Mesodermal cell (in vitro differentiated cells): Measurements from ENCODE around the gene RBM15.

Source experiments
- H3K27ac ChIP-seq: 2 replicates; pipeline ENCODE4 v1.7.0; 2013; ENCODE audit warnings: mild to moderate bottlenecking, low read depth, low read length, moderate library complexity; ENCODE audit not compliant: severe bottlenecking
- H3K36me3 ChIP-seq: 2 replicates; pipeline ENCODE4 v1.7.1; 2013; ENCODE audit warnings: mild to moderate bottlenecking, low read length, moderate library complexity; ENCODE audit not compliant: control insufficient read depth, insufficient read depth
- H3K4me1 ChIP-seq: one replicate; pipeline ENCODE4 v1.7.1; 2013; ENCODE audit warnings: mild to moderate bottlenecking, low read length; ENCODE audit not compliant: insufficient read depth, control insufficient read depth, poor library complexity, severe bottlenecking
- H3K4me3 ChIP-seq: 2 replicates; pipeline ENCODE4 v1.7.0; 2013; ENCODE audit warnings: low read length, control low read depth, mild to moderate bottlenecking; ENCODE audit not compliant: insufficient read depth, poor library complexity, severe bottlenecking; ENCODE audit errors: extremely low read depth
- H3K9me3 ChIP-seq: 2 replicates; pipeline ENCODE4 v1.7.1; 2013; ENCODE audit warnings: mild to moderate bottlenecking, low read length, moderate library complexity; ENCODE audit not compliant: control insufficient read depth
- WGBS, 2 experiments: methylation state at CpG; one replicate each; pipeline ENCODE4 v1.1.5; 2013; ENCODE audit warnings: missing lambda C conversion rate in 2 of 2; ENCODE audit not compliant: insufficient coverage in 2 of 2; 5-methylcytosine and 5-hydroxymethylcytosine counted together

RBM15 gene

GRCh38 chr1:110339407-110340206, 430 bp downstream of the RBM15 start:
- no peaks in the 10 kb centered on the region for H3K9me3 ChIP-seq
- H3K4me3 ChIP-seq: peak overlapping the region; percentile 95
- H3K36me3 ChIP-seq: peaks cover 34% of the 10 kb centered on the region
- WGBS, 2 experiments: 0 to 1% methylated on average over 65 to 69 of the region's 77 CpGs
- peak overlapping the region; percentile 97 for H3K27ac ChIP-seq
- H3K4me1 ChIP-seq: peaks cover 41% of the 10 kb centered on the region

- peaks cover 41% of the 10 kb centered on the region for H3K4me1 ChIP-seq
- WGBS, 2 experiments: 0 to 10% methylated on average over 5 to 8 of the region's 9 CpGs
Observed at GRCh38 chr1:110340207-110340468, 961 bp downstream of the RBM15 start.

GRCh38 chr1:110341146-110341871, 2.1 kb downstream of the RBM15 start:
- 90 to 91% methylated on average over 26 to 27 of the region's 27 CpGs for WGBS, 2 experiments
- peak overlapping the region; percentile 27 for H3K4me3 ChIP-seq
- H3K9me3 ChIP-seq: no peaks in the 10 kb centered on the region
- peaks cover 42% of the 10 kb centered on the region for H3K4me1 ChIP-seq
- H3K27ac ChIP-seq: no peak overlapping the region
- H3K36me3 ChIP-seq: peaks cover 46% of the 10 kb centered on the region

More at GRCh38 chr1:110340207-110340468, 961 bp downstream of the RBM15 start:
- peak overlapping the region; percentile 95 for H3K4me3 ChIP-seq
- peak overlapping the region; percentile 97 for H3K27ac ChIP-seq
- H3K9me3 ChIP-seq: no peaks in the 10 kb centered on the region
- H3K36me3 ChIP-seq: peaks cover 37% of the 10 kb centered on the region

GRCh38 chr1:110341872-110342331, 2.7 kb downstream of the RBM15 start:
- WGBS, 2 experiments: 40 to 61% methylated on average over 6 to 7 of the region's 9 CpGs
- Histone ChIP-seq H3K27ac (no peak overlapping the region), H3K9me3 (no peaks in the 10 kb centered on the region), H3K4me1 (peaks cover 36% of the 10 kb centered on the region), H3K4me3 (peak overlapping the region; percentile 27), H3K36me3 (peaks cover 52% of the 10 kb centered on the region)

DNA sequence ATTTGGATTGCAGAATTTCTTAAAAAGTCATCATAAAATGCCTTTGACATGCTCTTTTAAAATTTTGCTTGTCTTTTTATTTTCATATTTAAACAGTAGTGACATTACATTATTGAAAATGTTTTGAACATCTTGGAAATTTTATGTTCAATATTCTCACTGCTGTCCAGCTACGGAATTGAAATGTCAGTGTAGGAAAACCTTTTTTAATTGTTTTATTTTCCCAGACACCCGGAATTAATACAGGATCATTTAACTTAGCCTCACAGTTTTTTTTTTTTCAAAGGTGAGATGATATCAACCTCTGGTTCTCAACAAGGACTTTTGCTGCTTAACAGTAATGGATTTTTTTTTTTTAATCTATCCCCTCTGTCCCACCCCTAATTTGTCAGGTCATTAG, 4.1 kb downstream of the RBM15 start:
- H3K9me3 ChIP-seq: no peaks in the 10 kb centered on the region
- H3K36me3 ChIP-seq: peaks cover 62% of the 10 kb centered on the region
- H3K4me1 ChIP-seq: peaks cover 36% of the 10 kb centered on the region
- no peak overlapping the region for H3K4me3 ChIP-seq
- no peak overlapping the region for H3K27ac ChIP-seq
- WGBS, 2 experiments: no CpG with 5 or more reads among the region's 2 CpGs

- H3K4me3 ChIP-seq: no peak overlapping the region
- WGBS, 2 experiments: no CpG with 5 or more reads among the region's 3 CpGs
Observed at GRCh38 chr1:110344152-110344551, 5.0 kb downstream of the RBM15 start.

GRCh38 chr1:110345480-110345879, 6.3 kb downstream of the RBM15 start:
- H3K4me1 ChIP-seq: peaks cover 37% of the 10 kb centered on the region
- no peak overlapping the region for H3K27ac ChIP-seq
- WGBS, 2 experiments: 100% methylated on average over 1 of the region's 3 CpGs
- H3K9me3 ChIP-seq: no peaks in the 10 kb centered on the region
- H3K36me3 ChIP-seq: peaks cover 74% of the 10 kb centered on the region
- H3K4me3 ChIP-seq: no peak overlapping the region

More at GRCh38 chr1:110344152-110344551, 5.0 kb downstream of the RBM15 start:
- Histone ChIP-seq H3K27ac (no peak overlapping the region), H3K36me3 (peaks cover 67% of the 10 kb centered on the region), H3K9me3 (no peaks in the 10 kb centered on the region), H3K4me1 (peaks cover 40% of the 10 kb centered on the region)

DNA sequence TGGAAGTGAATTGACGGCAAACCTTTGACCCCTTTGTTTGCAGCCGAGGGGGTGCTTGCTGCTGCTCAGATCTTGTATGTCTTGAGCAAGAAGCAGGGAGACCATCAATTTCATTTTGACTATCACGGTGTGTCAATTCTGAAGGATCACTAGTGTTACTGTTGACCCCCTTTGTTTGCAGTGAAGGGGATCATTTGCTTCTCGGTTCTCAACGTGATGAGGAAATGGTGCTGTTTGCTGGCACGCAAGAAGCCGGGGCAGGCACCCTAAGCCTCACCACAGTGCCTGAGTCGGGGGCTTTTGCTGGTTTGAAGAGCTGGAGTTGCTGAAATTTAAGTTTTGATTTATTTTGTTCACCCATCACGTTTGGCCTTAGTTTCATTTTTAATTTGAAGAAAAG, 7.5 kb downstream of the RBM15 start:
- peaks cover 66% of the 10 kb centered on the region for H3K36me3 ChIP-seq
- H3K4me3 ChIP-seq: no peak overlapping the region
- no peak overlapping the region for H3K27ac ChIP-seq
- H3K4me1 ChIP-seq: peaks cover 25% of the 10 kb centered on the region
- 62 to 63% methylated on average over 7 to 9 of the region's 9 CpGs for WGBS, 2 experiments
- no peaks in the 10 kb centered on the region for H3K9me3 ChIP-seq

- peaks cover 18% of the 10 kb centered on the region for H3K4me1 ChIP-seq
- H3K27ac ChIP-seq: no peak overlapping the region
- peaks cover 62% of the 10 kb centered on the region for H3K36me3 ChIP-seq
- no peaks in the 10 kb centered on the region for H3K9me3 ChIP-seq
- no peak overlapping the region for H3K4me3 ChIP-seq
- WGBS, 2 experiments: 86 to 87% methylated on average over 14 of the region's 14 CpGs
Observed at GRCh38 chr1:110347182-110347893, 8.2 kb downstream of the RBM15 start.

- no peak overlapping the region for H3K4me3 ChIP-seq
- no peaks in the 10 kb centered on the region for H3K9me3 ChIP-seq
- H3K36me3 ChIP-seq: peaks cover 60% of the 10 kb centered on the region
- H3K4me1 ChIP-seq: peaks cover 17% of the 10 kb centered on the region
- WGBS, 2 experiments: 60% methylated on average over 1 of the region's 2 CpGs; no CpG with 5 or more reads in 1 of the 2 experiments
- H3K27ac ChIP-seq: no peak overlapping the region
Observed at GRCh38 chr1:110348050-110348449, 8.9 kb downstream of the RBM15 start.
